Neural crest cell (in vitro differentiated cells): Measurements from ENCODE around the gene GRIN1. TPM values are rescaled to one million over a fixed set of nuclear protein-coding genes. Genes with fewer than 3 reads are reported as not detected.

ENCODE experiments used
- DNase-seq: peaks from one replicate; pipeline ENCODE4 v3.0.0; 2021; ENCODE audit warnings: low read depth, mixed read lengths, low spot score
- H3K27ac Mint-ChIP-seq: one replicate; pipeline ENCODE4 v1.8.0; 2021; ENCODE audit warnings: mild to moderate bottlenecking, mixed read lengths; ENCODE audit not compliant: unreplicated experiment
- H3K27me3 Mint-ChIP-seq: 2 replicates; pipeline ENCODE4 v1.8.0; 2021; ENCODE audit warnings: low read depth, mild to moderate bottlenecking, mixed read lengths
- H3K36me3 Mint-ChIP-seq: 2 replicates; pipeline ENCODE4 v1.8.0; 2021; ENCODE audit warnings: low read depth, mild to moderate bottlenecking, mixed read lengths
- H3K4me1 Mint-ChIP-seq: 2 replicates; pipeline ENCODE4 v1.8.0; 2021; ENCODE audit warnings: mixed read lengths
- H3K4me3 Mint-ChIP-seq: one replicate; pipeline ENCODE4 v1.8.0; 2021; ENCODE audit warnings: mild to moderate bottlenecking, mixed read lengths
- H3K9me3 Mint-ChIP-seq: 2 replicates; pipeline ENCODE4 v1.8.0; 2021; ENCODE audit warnings: mixed read lengths
- total RNA-seq: library from RNA; stranded (reverse); gene quantifications from 2 replicates; pipeline ENCODE4 v1.2.1, GENCODE V29; 2021
- TF ChIP-seq, protein P1 (sequence below): fragments of 200-600 bp; sonication (generic); conservative IDR thresholded peaks from 2 replicates; pipeline ENCODE4 v1.5.0; 2021; ENCODE audit warnings: antibody characterized with exemption, mild to moderate bottlenecking

The GRIN1 gene
- total RNA-seq, 1 donor from 2014 or later = 0.44 TPM

GRCh38 chr9:137097761-137098462, 41.0 kb upstream of the GRIN1 start:
- TF ChIP-seq, protein P1, sequence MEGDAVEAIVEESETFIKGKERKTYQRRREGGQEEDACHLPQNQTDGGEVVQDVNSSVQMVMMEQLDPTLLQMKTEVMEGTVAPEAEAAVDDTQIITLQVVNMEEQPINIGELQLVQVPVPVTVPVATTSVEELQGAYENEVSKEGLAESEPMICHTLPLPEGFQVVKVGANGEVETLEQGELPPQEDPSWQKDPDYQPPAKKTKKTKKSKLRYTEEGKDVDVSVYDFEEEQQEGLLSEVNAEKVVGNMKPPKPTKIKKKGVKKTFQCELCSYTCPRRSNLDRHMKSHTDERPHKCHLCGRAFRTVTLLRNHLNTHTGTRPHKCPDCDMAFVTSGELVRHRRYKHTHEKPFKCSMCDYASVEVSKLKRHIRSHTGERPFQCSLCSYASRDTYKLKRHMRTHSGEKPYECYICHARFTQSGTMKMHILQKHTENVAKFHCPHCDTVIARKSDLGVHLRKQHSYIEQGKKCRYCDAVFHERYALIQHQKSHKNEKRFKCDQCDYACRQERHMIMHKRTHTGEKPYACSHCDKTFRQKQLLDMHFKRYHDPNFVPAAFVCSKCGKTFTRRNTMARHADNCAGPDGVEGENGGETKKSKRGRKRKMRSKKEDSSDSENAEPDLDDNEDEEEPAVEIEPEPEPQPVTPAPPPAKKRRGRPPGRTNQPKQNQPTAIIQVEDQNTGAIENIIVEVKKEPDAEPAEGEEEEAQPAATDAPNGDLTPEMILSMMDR = no peak
- DNase-seq = no peak
- H3K27ac Mint-ChIP-seq = no peak overlapping the region
- no peaks in the 10 kb centered on the region for H3K4me1 Mint-ChIP-seq
- H3K9me3 Mint-ChIP-seq = no peaks in the 10 kb centered on the region
- H3K27me3 Mint-ChIP-seq = no peaks in the 10 kb centered on the region
- H3K36me3 Mint-ChIP-seq = peaks cover 4% of the 10 kb centered on the region
- no peak overlapping the region for H3K4me3 Mint-ChIP-seq

GRCh38 chr9:137099231-137099630, 39.7 kb upstream of the GRIN1 start:
- no peak overlapping the region for H3K27ac Mint-ChIP-seq
- TF ChIP-seq, protein P1 = no peak
- H3K9me3 Mint-ChIP-seq = no peaks in the 10 kb centered on the region
- no peaks in the 10 kb centered on the region for H3K4me1 Mint-ChIP-seq
- peaks cover 4% of the 10 kb centered on the region for H3K36me3 Mint-ChIP-seq
- no peak overlapping the region for H3K4me3 Mint-ChIP-seq
- H3K27me3 Mint-ChIP-seq = no peaks in the 10 kb centered on the region
- DNase-seq = no peak

DNA sequence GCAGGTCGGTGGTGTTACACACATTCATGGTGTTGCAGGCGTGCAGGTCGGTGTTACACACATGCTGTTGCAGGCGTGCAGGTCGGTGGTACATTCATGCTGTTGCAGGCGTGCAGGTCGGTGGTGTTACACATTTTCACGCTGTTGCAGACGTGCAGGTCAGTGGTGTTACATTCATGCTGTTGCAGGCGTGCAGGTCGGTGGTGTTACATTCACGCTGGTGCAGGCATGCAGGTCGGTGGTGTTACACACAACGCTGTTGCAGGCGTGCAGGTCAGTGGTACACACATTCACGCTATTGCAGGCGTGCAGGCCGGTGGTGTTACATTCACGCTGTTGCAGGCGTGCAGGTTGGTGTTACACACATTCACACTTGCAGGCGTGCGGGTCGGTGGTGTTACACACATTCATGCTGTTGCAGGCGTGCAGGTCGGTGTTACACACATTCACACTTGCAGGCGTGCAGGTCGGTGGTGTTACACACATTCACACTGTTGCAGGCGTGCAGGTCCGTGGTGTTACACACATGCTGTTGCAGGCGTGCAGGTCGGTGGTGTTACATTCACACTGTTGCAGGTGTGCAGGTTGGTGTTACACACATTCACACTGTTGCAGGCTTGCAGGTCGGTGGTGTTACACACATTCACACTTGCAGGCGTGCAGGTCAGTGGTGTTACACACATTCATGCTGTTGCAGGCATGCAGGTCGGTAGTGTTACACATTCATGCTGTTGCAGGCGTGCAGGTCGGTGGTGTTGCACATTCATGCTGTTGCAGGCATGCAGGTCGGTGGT, 35.6 kb upstream of the GRIN1 start:
- DNase-seq = no peak
- Mint-ChIP-seq H3K9me3 (no peaks in the 10 kb centered on the region), H3K27ac (no peak overlapping the region), H3K27me3 (no peaks in the 10 kb centered on the region), H3K36me3 (peaks cover 4% of the 10 kb centered on the region), H3K4me1 (no peaks in the 10 kb centered on the region), H3K4me3 (no peak overlapping the region)
- TF ChIP-seq, protein P1 = no peak

DNA sequence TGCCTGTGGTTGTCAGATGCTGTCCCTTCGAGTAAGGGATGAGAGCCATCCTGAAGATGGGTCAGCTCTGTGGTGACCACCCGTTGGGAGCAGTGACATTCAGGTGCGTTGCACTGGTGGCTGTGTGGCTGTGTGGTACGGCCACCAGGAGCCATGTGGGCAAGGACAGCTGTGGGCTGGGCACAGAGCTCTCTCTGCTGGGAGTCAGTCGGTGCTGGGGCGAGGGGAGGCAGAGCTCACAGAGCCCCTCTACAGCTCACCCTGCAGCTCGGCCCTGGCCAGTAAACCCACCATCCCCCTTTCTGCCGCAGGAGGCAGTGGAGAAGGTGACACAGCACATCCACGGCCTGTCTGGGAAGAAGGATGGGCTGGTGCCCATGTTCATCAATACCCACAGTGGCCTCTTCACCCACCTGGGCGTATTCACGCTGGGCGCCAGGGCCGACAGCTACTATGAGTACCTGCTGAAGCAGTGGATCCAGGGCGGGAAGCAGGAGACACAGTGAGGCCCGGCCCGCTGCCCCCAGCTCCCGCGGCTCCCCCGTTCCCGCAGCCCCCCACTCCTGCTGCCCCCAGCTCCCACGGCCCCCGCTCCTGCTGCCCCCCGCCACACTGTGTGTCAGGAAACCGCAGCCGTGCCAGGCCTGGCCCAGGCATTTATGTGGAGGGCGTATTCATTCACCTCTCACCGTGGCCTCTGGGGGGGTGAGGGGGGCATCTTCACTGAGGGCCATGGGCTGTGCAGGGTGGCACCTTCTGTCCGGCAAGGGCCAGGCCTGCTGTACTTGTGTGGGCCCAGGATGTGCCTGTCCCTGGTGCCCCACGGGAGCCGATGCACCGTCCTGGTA, 32.9 kb upstream of the GRIN1 start:
- Mint-ChIP-seq H3K27me3 (no peaks in the 10 kb centered on the region), H3K27ac (no peak overlapping the region), H3K9me3 (no peaks in the 10 kb centered on the region)

More for the DNA sequence above, 32.9 kb upstream of the GRIN1 start:
- TF ChIP-seq, protein P1 = no peak
- DNase-seq = no peak
- Mint-ChIP-seq H3K4me1 (no peaks in the 10 kb centered on the region), H3K36me3 (no peaks in the 10 kb centered on the region), H3K4me3 (no peak overlapping the region)
